K562 (cell line): ENCODE data around the gene PDZD2. TPM values are rescaled to one million over a fixed set of nuclear protein-coding genes. Genes with fewer than 3 reads are reported as not detected.
A peak's percentile ranks its signal among the peaks of the same experiment; 100 is the strongest.

Source experiments
- ATAC-seq: fragments of 200-7000 bp; cut with Tn5 transposase; 3 replicates; pipeline ENCODE4 v1.9.1; 2020; ENCODE audit warnings: moderate library complexity
- BruUV-seq: library from RNA; stranded (reverse); fragments of 400-500 nt; replicated peaks from 2 replicates; lab custom pipeline; 2021; lab: Mats Ljungman, UMichigan
- CTCF ChIA-PET: fragments of 300-600 bp; formaldehyde crosslinking; extraction: SDS; loops from one replicate; lab custom pipeline; 2021; ENCODE audit warnings: low intra/inter-chr PET ratio; lab: Yijun Ruan, JAX
- POLR2A ChIA-PET: fragments of 300-600, 350-650 bp; sonication (Branson Sonifier 250); formaldehyde crosslinking; extraction: SDS; loops from one replicate; lab custom pipeline; 2021; ENCODE audit warnings: antibody characterized with exemption, inconsistent platforms; lab: Yijun Ruan, JAX
- DNase-seq, 4 experiments: peaks; one replicate each; pipeline versions ENCODE4 v3.0.0 to v3.0.0-alpha.2; 2011 to 2018; ENCODE audit warnings: low spot score in 3 of 4, mixed read lengths in 3 of 4; ENCODE audit errors: extremely low read depth in 1 of 4
- FAIRE-seq: peaks from 2 replicates; lab custom pipeline; 2011; peaks lifted over from hg19 to GRCh38; lab: Jason Lieb, UNC
- H2AFZ ChIP-seq: 2 replicates; pipeline ENCODE4 v1.6.0; 2011; ENCODE audit warnings: low read depth, low read length, control low read depth, inconsistent platforms
- H3K27ac ChIP-seq: fragments of 200-600 bp; 3 replicates; pipeline ENCODE4 v1.8.0; 2011; ENCODE audit warnings: low read depth, mild to moderate bottlenecking, control low read depth, inconsistent platforms, low read length, moderate library complexity, mixed read lengths; ENCODE audit errors: extremely low read depth
- H3K27me3 ChIP-seq, 2 experiments: fragments of 300-600 bp in 1 of 2; 2 replicates in 1 of 2; 3 replicates in 1 of 2; pipeline versions ENCODE4 v1.6.0 to v1.8.0; 2011; ENCODE audit warnings: inconsistent platforms in 2 of 2, low read length in 2 of 2, mild to moderate bottlenecking in 1 of 2, mixed read lengths in 1 of 2, moderate library complexity in 1 of 2; ENCODE audit not compliant: control insufficient read depth in 2 of 2, insufficient read depth in 2 of 2
- H3K36me3 ChIP-seq: fragments of 300-600 bp; 3 replicates; pipeline ENCODE4 v1.8.0; 2011; ENCODE audit warnings: mild to moderate bottlenecking, low read length, inconsistent platforms; ENCODE audit not compliant: control insufficient read depth, insufficient read depth
- H3K4me1 ChIP-seq, 2 experiments: fragments of 200-600 bp in 1 of 2; replicated peaks in 1 of 2; 2 replicates in 1 of 2; 3 replicates in 1 of 2; pipeline versions ENCODE4 v1.5.1 to v1.8.0; 2011; ENCODE audit warnings: inconsistent platforms in 2 of 2, low read length in 2 of 2, mild to moderate bottlenecking in 1 of 2, mixed read lengths in 1 of 2, moderate library complexity in 1 of 2; ENCODE audit not compliant: control insufficient read depth in 2 of 2, insufficient read depth in 2 of 2
- H3K4me2 ChIP-seq: 2 replicates; pipeline ENCODE4 v1.6.1; 2011; ENCODE audit warnings: low read length, control low read depth, inconsistent platforms, mixed read lengths; ENCODE audit not compliant: insufficient read depth
- H3K4me3 ChIP-seq: fragments of 200-600 bp; sonication (generic), shearing (Covaris generic); 2 replicates; pipeline ENCODE4 v1.5.1; 2016; ENCODE audit warnings: control low read depth, inconsistent platforms
- H3K79me2 ChIP-seq: fragments of 200-600 bp; 3 replicates; pipeline ENCODE4 v1.8.0; 2011; ENCODE audit warnings: low read length, inconsistent platforms; ENCODE audit not compliant: control insufficient read depth, insufficient read depth
- H3K9ac ChIP-seq, 2 experiments: 2 replicates each; pipeline versions ENCODE4 v1.6.0 to v1.6.1; 2011; ENCODE audit warnings: low read depth in 2 of 2, low read length in 2 of 2, control low read depth in 1 of 2, inconsistent platforms in 1 of 2, mild to moderate bottlenecking in 1 of 2, mixed read lengths in 1 of 2; ENCODE audit not compliant: insufficient read depth in 1 of 2
- H3K9me1 ChIP-seq: one replicate; pipeline ENCODE4 v1.6.0; 2011; ENCODE audit warnings: inconsistent platforms, mild to moderate bottlenecking, low read length, moderate library complexity; ENCODE audit not compliant: control insufficient read depth, insufficient read depth
- H3K9me3 ChIP-seq: replicated peaks from 2 replicates; pipeline ENCODE4 v1.5.1; 2011; ENCODE audit warnings: low read depth, low read length, inconsistent platforms; ENCODE audit not compliant: control insufficient read depth, insufficient read depth
- H4K20me1 ChIP-seq: replicated peaks from 2 replicates; pipeline ENCODE4 v1.6.1; 2011; ENCODE audit warnings: low read length, inconsistent platforms, mixed read lengths; ENCODE audit not compliant: control insufficient read depth, insufficient read depth
- ATF7 ChIP-seq: fragments of 450-650 bp; IDR thresholded peaks from 2 replicates; pipeline ENCODE4 v1.7.1; 2014; ENCODE audit warnings: mild to moderate bottlenecking, moderate library complexity
- DIDO1 ChIP-seq: fragments of 450-650 bp; IDR thresholded peaks from 2 replicates; pipeline ENCODE4 v1.6.1; 2016; ENCODE audit warnings: low read depth, missing biosample characterization, missing genetic modification characterization
- EGR1 ChIP-seq: fragments of 450-650 bp; conservative IDR thresholded peaks from 2 replicates; pipeline ENCODE4 v1.6.1; 2017; ENCODE audit warnings: mild to moderate bottlenecking
- ETV5 ChIP-seq: sonication (generic); formaldehyde crosslinking; IDR thresholded peaks from 2 replicates; pipeline ENCODE4 v1.4.0; 2020; ENCODE audit warnings: low read depth, mild to moderate bottlenecking, missing genetic modification reagents
- FOXA1 ChIP-seq: fragments of 450-650 bp; IDR thresholded peaks from 2 replicates; pipeline ENCODE4 v1.6.1; 2016; ENCODE audit warnings: mild to moderate bottlenecking, borderline replicate concordance
- MLX ChIP-seq, 2 experiments: fragments of 450-650 bp in 1 of 2; sonication (generic) in 1 of 2; formaldehyde crosslinking; conservative IDR thresholded peaks; 2 replicates each; pipeline versions ENCODE4 v1.4.0 to v1.8.1; 2020 to 2022; ENCODE audit warnings: mild to moderate bottlenecking in 1 of 2, missing genetic modification reagents in 1 of 2
- NFE2L1 ChIP-seq: fragments of 450-650 bp; IDR thresholded peaks from 2 replicates; pipeline ENCODE4 v1.6.1; 2016; ENCODE audit warnings: missing genetic modification characterization, low read depth, mild to moderate bottlenecking, missing compliant biosample characterization, moderate library complexity, borderline replicate concordance
- PHF8 ChIP-seq: fragments of 200-600 bp; sonication (generic); IDR thresholded peaks from 2 replicates; pipeline ENCODE4 v1.6.1; 2012; ENCODE audit warnings: mixed run types, mild to moderate bottlenecking, inconsistent platforms, low read length, moderate library complexity, borderline replicate concordance
- SNIP1 ChIP-seq: fragments of 450-650 bp; IDR thresholded peaks from 2 replicates; pipeline ENCODE4 v1.7.1; 2017; ENCODE audit warnings: low read depth, mild to moderate bottlenecking
- SRSF9 ChIP-seq: fragments of 200-400 bp; formaldehyde crosslinking; IDR thresholded peaks from 2 replicates; pipeline ENCODE4 v1.6.1; 2017; ENCODE audit warnings: low read depth, low read length, borderline replicate concordance
- ZNF274 ChIP-seq: IDR thresholded peaks from 2 replicates; pipeline ENCODE4 v1.6.1; 2011; ENCODE audit warnings: low read depth, mild to moderate bottlenecking, low read length, moderate library complexity, borderline replicate concordance
- ZNF561 ChIP-seq: fragments of 450-650 bp; formaldehyde crosslinking; conservative IDR thresholded peaks from 2 replicates; pipeline ENCODE4 v1.4.0; 2020; ENCODE audit warnings: mild to moderate bottlenecking, moderate library complexity
- ZNF583 ChIP-seq: fragments of 250-450 bp; sonication (Bioruptor Pico); IDR thresholded peaks from 2 replicates; pipeline ENCODE4 v1.4.0; 2020
- ZNF586 ChIP-seq: fragments of 450-650 bp; formaldehyde crosslinking; conservative IDR thresholded peaks from 2 replicates; pipeline ENCODE4 v1.4.0; 2020; ENCODE audit warnings: mild to moderate bottlenecking, moderate library complexity
- WGBS: fragments of 100-300 bp; shearing (Covaris generic); methylation state at CpG from one replicate; pipeline ENCODE4 v1.1.6; 2016; ENCODE audit warnings: low coverage, mixed read lengths; ENCODE audit not compliant: insufficient coverage; ENCODE audit errors: missing lambda C conversion rate; 5-methylcytosine and 5-hydroxymethylcytosine counted together
- in situ Hi-C: fragments of 300-500 bp; cut with MboI; formaldehyde crosslinking; loops from 4 replicates; pipeline ENCODE4 v1.15.0; 2018; ENCODE audit warnings: inconsistent platforms, mixed read lengths
- intact Hi-C: fragments of 100-400 bp; cut with micrococcal nuclease; formaldehyde crosslinking; loops from 2 replicates; pipeline ENCODE4 v1.14.2; 2022
- polyA plus RNA-seq, 8 experiments: library from polyadenylated mRNA; depleted of rRNA in 4 of 8; stranded (reverse) in 5 of 8; unstranded in 3 of 8; fragments of >200 nt; fragmentation: Nextera tagmentation in 2 of 8; fragmentation: Illumina TruSeq in 1 of 8; extraction: Ambion mirVana in 2 of 8; extraction: Trizol in 1 of 8; gene quantifications; 2 replicates each; pipeline versions ENCODE4 v1.2.1 to v1.2.3, GENCODE V29; 2011 to 2014; ENCODE audit warnings: inconsistent platforms in 1 of 8, missing spikeins in 1 of 8
- total RNA-seq, 7 experiments: library from RNA; depleted of rRNA in 6 of 7; stranded (reverse); fragments of >200 nt in 6 of 7; fragmentation: Illumina TruSeq in 2 of 7; extraction: Trizol in 2 of 7; gene quantifications; 2 replicates each; pipeline versions ENCODE4 v1.2.1 to v1.2.3, GENCODE V29; 2011 to 2021; ENCODE audit warnings: low replicate concordance in 1 of 7
- TF ChIP-seq, protein P1 (sequence below): sonication (generic); formaldehyde crosslinking; IDR thresholded peaks from 2 replicates; pipeline ENCODE4 v1.8.1; 2023; ENCODE audit warnings: mild to moderate bottlenecking, missing genetic modification reagents

The PDZD2 gene
- total and polyA plus RNA-seq, 9 of the 15 experiments (the other 6 are each of a cell fraction or from before 2014, with no cell fraction given), result 0.02 to 0.08 (median 0.04) TPM; not detected in 6

DNA sequence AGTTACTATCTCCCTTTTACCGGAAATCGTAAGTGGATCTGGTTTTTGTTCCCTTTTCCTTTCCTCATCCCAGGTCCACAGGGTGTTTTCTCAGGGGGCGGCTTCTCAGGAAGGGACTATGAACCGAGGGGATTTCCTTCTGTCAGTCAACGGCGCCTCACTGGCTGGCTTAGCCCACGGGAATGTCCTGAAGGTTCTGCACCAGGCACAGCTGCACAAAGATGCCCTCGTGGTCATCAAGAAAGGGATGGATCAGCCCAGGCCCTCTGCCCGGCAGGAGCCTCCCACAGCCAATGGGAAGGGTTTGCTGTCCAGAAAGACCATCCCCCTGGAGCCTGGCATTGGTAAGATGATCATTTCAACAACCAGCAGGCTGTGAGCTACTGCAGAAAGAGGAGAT lies 459.4 kb downstream of the PDZD2 start:
- in situ Hi-C loops, result loop anchor here (10.0 kb wide), 1 partner anchor 513 kb away; no protein-coding TSS in a partner anchor
- Histone ChIP-seq H3K9me1 (no peaks in the 10 kb centered on the region), H2AFZ (no peak overlapping the region), H3K4me3 (no peak overlapping the region), H3K9ac (no peak overlapping the region), H4K20me1 (no peaks in the 10 kb centered on the region), H3K4me2 (no peak overlapping the region)
- 87% methylated on average over 9 of the region's 9 CpGs for WGBS
- ChIA-PET POLR2A (interaction anchor here (0.6 kb wide), 1 partner anchor 92 kb away, joined by 3 read pairs; no protein-coding TSS in a partner anchor), CTCF (no interaction called here)
- DNase-seq (no peak), FAIRE-seq (no peak)
- BruUV-seq, result no TSS peak
- intact Hi-C loops, result loop anchor here (10.0 kb wide), 1 partner anchor 517 kb away; no protein-coding TSS in a partner anchor
- TF ChIP-seq PHF8, result 0 out of 2 replicates have a peak, but pooled peaks have one; percentile 10
- TF ChIP-seq ETV5, result no peak
- TF ChIP-seq, all 486 proteins: peak for 1
- no peak for ATAC-seq
- no peaks in the 10 kb centered on the region for H3K4me1 ChIP-seq
- peaks cover 38% of the 10 kb centered on the region for H3K36me3 ChIP-seq
- no peak overlapping the region for H3K27ac ChIP-seq
- H3K27me3 ChIP-seq, result no peaks in the 10 kb centered on the region
- no peaks in the 10 kb centered on the region for H3K79me2 ChIP-seq
- H3K9me3 ChIP-seq, result no peaks in the 10 kb centered on the region

DNA sequence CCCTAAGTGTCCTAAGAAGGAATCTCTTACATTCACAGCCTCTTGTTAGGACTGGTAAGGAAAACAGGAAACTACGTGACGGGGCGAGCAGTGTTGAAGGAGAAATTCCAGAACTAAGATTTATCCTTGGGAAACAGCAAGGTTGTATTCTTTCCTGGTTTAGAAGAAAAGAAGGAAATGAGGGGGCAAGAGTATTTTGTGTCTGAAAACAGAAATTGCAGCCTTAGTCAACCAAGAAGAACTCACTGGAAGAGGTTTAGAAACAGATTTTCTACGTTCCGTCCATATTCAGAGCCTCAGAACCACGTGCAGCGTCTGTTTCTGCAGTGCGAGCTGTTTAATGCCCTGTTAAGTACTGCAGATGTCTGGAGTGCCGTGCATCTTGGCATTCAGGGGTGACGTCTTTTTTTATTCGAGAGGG lies 460.0 kb downstream of the PDZD2 start:
- 94% methylated on average over 11 of the region's 11 CpGs for WGBS
- no peaks in the 10 kb centered on the region for H3K27me3 ChIP-seq
- H3K27ac ChIP-seq, result no peak overlapping the region
- intact Hi-C loops, result loop anchor here (10.0 kb wide), 1 partner anchor 516 kb away; no protein-coding TSS in a partner anchor
- H2AFZ ChIP-seq, result no peak overlapping the region
- BruUV-seq, result no TSS peak
- in situ Hi-C loops, result loop anchor here (10.0 kb wide), 1 partner anchor 514 kb away; no protein-coding TSS in a partner anchor
- ChIA-PET CTCF (no interaction called here), POLR2A (interaction anchor here (0.9 kb wide), 1 partner anchor 552 kb away, joined by 3 read pairs; no protein-coding TSS in a partner anchor)
- H4K20me1 ChIP-seq, result no peaks in the 10 kb centered on the region
- peaks cover 44% of the 10 kb centered on the region for H3K36me3 ChIP-seq
- H3K4me2 ChIP-seq, result no peak overlapping the region
- no peaks in the 10 kb centered on the region for H3K9me1 ChIP-seq
- H3K4me3 ChIP-seq, result no peak overlapping the region
- H3K79me2 ChIP-seq, result no peaks in the 10 kb centered on the region
- H3K4me1 ChIP-seq, result no peaks in the 10 kb centered on the region
- H3K9me3 ChIP-seq, result no peaks in the 10 kb centered on the region
- DNase-seq (no peak), FAIRE-seq (no peak), ATAC-seq (no peak)
- no peak overlapping the region for H3K9ac ChIP-seq
- TF ChIP-seq EGR1 (no peak), ZNF586 (no peak), ZNF274 (no peak), FOXA1 (no peak), ZNF561 (CRISPR knock-in tag) (no peak), ATF7 (no peak), SNIP1 (no peak), MLX (CRISPR knock-in tag; conservative IDR thresholded peaks at IDR 0.05) (no peak), ZNF583 (CRISPR knock-in tag) (no peak), DIDO1 (tag) (no peak), SRSF9 (no peak), NFE2L1 (tag) (no peak)
- TF ChIP-seq, protein P1, sequence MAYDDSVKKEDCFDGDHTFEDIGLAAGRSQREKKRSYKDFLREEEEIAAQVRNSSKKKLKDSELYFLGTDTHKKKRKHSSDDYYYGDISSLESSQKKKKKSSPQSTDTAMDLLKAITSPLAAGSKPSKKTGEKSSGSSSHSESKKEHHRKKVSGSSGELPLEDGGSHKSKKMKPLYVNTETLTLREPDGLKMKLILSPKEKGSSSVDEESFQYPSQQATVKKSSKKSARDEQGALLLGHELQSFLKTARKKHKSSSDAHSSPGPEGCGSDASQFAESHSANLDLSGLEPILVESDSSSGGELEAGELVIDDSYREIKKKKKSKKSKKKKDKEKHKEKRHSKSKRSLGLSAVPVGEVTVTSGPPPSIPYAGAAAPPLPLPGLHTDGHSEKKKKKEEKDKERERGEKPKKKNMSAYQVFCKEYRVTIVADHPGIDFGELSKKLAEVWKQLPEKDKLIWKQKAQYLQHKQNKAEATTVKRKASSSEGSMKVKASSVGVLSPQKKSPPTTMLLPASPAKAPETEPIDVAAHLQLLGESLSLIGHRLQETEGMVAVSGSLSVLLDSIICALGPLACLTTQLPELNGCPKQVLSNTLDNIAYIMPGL (CRISPR knock-in tag), result no peak
